GM23248 (cell line): Measurements from ENCODE around the gene SYNGR2. TPM values are rescaled to one million over a fixed set of nuclear protein-coding genes. Genes with fewer than 3 reads are reported as not detected.

Source experiments
- DNase-seq: peaks from one replicate; pipeline ENCODE4 v3.0.0-alpha.2; 2015
- H2AFZ ChIP-seq: fragments of 200-600 bp; sonication (generic); 2 replicates; pipeline ENCODE4 v1.6.1; 2016; ENCODE audit warnings: antibody characterized with exemption
- H3F3A ChIP-seq: fragments of 200-600 bp; sonication (generic); 2 replicates; pipeline ENCODE4 v1.6.1; 2016; ENCODE audit warnings: mild to moderate bottlenecking, antibody characterized with exemption, mixed run types; ENCODE audit not compliant: insufficient read depth
- H3K27ac ChIP-seq: fragments of 200-600 bp; sonication (generic); 2 replicates; pipeline ENCODE4 v1.5.1; 2016; ENCODE audit warnings: mild to moderate bottlenecking
- H3K27me3 ChIP-seq: fragments of 200-600 bp; sonication (generic); replicated peaks from 2 replicates; pipeline ENCODE4 v1.6.1; 2016; ENCODE audit warnings: mild to moderate bottlenecking; ENCODE audit not compliant: insufficient read depth
- H3K36me3 ChIP-seq: fragments of 200-600 bp; sonication (generic); 2 replicates; pipeline ENCODE4 v1.6.1; 2016; ENCODE audit warnings: low read depth, mild to moderate bottlenecking
- H3K4me1 ChIP-seq: fragments of 200-600 bp; sonication (generic); 2 replicates; pipeline ENCODE4 v1.6.1; 2016; ENCODE audit warnings: mild to moderate bottlenecking; ENCODE audit not compliant: insufficient read depth
- H3K4me2 ChIP-seq: fragments of 200-600 bp; sonication (generic); one replicate; pipeline ENCODE4 v1.6.1; 2016; ENCODE audit warnings: mild to moderate bottlenecking; ENCODE audit not compliant: unreplicated experiment
- H3K4me3 ChIP-seq: fragments of 200-600 bp; sonication (generic); 2 replicates; pipeline ENCODE4 v1.5.1; 2016; ENCODE audit warnings: mild to moderate bottlenecking
- H3K79me2 ChIP-seq: fragments of 200-600 bp; sonication (generic); 2 replicates; pipeline ENCODE4 v1.6.1; 2016; ENCODE audit warnings: mild to moderate bottlenecking; ENCODE audit not compliant: insufficient read depth
- H3K9ac ChIP-seq: fragments of 200-600 bp; sonication (generic); 2 replicates; pipeline ENCODE4 v1.6.1; 2016; ENCODE audit warnings: mild to moderate bottlenecking
- H3K9me2 ChIP-seq: fragments of 200-600 bp; sonication (generic); 2 replicates; pipeline ENCODE4 v1.6.1; 2016; ENCODE audit warnings: mixed run types, mild to moderate bottlenecking, moderate library complexity; ENCODE audit not compliant: insufficient read depth
- H3K9me3 ChIP-seq: fragments of 200-600 bp; sonication (generic); one replicate; pipeline ENCODE4 v1.6.1; 2017; ENCODE audit warnings: low read depth
- H4K20me1 ChIP-seq: fragments of 200-600 bp; sonication (generic); 2 replicates; pipeline ENCODE4 v1.6.0; 2016; ENCODE audit not compliant: insufficient read depth
- EZH2 ChIP-seq: fragments of 200-600 bp; sonication (generic); IDR thresholded peaks from 2 replicates; pipeline ENCODE4 v1.6.1; 2018; ENCODE audit warnings: antibody characterized with exemption, mild to moderate bottlenecking; ENCODE audit not compliant: insufficient read depth, poor library complexity, severe bottlenecking
- EZH2phosphoT487 ChIP-seq: fragments of 200-600 bp; sonication (generic); IDR thresholded peaks from 2 replicates; pipeline ENCODE4 v1.6.1; 2018; ENCODE audit warnings: antibody characterized with exemption, moderate library complexity, mild to moderate bottlenecking, low read depth; ENCODE audit not compliant: insufficient read depth
- WGBS, 2 experiments: methylation state at CpG; one replicate each; pipeline ENCODE4 v1.1.6; 2015 to 2017; ENCODE audit warnings: low lambda C conversion rate in 2 of 2, low coverage in 1 of 2; ENCODE audit errors: missing lambda C conversion rate in 2 of 2; 5-methylcytosine and 5-hydroxymethylcytosine counted together
- in situ Hi-C: fragments of 300-500 bp; cut with MboI; formaldehyde crosslinking; loops from 2 replicates; pipeline ENCODE4 v1.15.0; 2020
- polyA plus RNA-seq: library from polyadenylated mRNA; unstranded; fragments of >200 nt; fragmentation: Nextera tagmentation; extraction: Ambion mirVana; gene quantifications from 2 replicates; pipeline ENCODE4 v1.2.1, GENCODE V29; 2016
- total RNA-seq: library from RNA; depleted of rRNA; stranded (reverse); fragments of >200 nt; shearing (Covaris generic); gene quantifications from 2 replicates; pipeline ENCODE4 v1.2.3, GENCODE V29; 2014

The SYNGR2 gene
- total and polyA plus RNA-seq, 2 experiments from 2014 or later = 6.2 to 19.3 TPM

DNA sequence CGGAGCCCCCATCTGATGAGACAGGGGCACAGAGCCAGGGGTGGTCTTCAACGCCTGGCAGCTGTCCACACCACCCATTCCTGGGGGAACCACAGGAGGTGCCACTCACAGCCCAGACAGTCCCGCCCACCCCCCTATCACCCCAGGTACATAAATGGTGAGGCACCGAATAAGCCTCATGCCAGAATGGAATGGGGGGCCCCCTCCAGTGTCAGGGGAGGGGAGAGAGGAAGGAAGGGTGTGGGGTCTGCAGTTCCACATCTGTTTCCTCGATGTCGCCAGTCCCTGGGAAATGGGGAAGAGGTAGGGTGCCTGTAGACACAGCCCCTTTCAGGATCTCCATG, 41.5 kb upstream of the SYNGR2 start:
- Histone ChIP-seq H4K20me1 (no peaks in the 10 kb centered on the region), H3K9ac (no peak overlapping the region), H3K4me3 (no peak overlapping the region), H3F3A (no peaks in the 10 kb centered on the region; the same call in 1 of the 2 replicates), H2AFZ (no peak overlapping the region), H3K9me2 (no peaks in the 10 kb centered on the region), H3K9me3 (no peaks in the 10 kb centered on the region), H3K27ac (no peak overlapping the region), H3K79me2 (no peaks in the 10 kb centered on the region), H3K27me3 (peaks cover 25% of the 10 kb centered on the region), H3K36me3 (no peaks in the 10 kb centered on the region), H3K4me1 (0 out of 2 replicates have a peak, but pooled peaks cover 3% of the 10 kb centered on the region), H3K4me2 (no peak overlapping the region)
- in situ Hi-C loops = no loop called here
- no peak for DNase-seq
- TF ChIP-seq EZH2phosphoT487 = no peak
- no peak for TF ChIP-seq EZH2
- WGBS, 2 experiments = 75 to 88% methylated on average over 4 to 6 of the region's 6 CpGs

DNA sequence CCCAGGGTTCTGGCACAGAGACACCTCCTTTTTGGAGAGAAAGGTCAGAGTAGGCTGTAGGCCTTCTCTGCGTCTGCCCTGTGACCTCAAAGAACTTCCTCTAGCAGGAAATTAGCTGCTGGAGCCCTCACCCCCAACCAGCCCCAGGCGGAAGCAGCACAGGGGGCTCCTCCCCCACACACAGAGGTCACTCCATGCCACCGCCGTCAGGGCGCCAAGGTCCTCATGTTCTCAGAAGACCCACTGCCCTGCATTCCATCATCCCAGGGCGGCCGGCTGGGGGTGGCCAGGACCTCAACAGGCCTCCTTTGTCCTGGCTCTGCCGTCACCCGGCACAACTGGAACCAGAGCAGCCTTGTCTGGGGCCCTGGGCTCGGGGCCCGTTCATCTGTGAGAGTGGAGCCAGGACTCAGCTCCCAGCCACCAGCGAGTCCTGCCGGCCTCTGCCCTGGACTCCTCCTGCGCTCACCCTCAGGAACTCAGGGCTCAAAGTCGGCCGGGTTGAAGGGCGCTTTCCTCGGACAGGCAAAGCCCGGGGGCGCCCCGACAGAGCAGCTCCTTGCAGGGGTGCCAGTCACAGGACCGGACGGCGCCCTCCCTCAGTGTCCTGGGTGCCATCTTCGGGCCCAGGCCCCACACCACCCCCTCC, 41.0 kb upstream of the SYNGR2 start:
- H3K9me2 ChIP-seq = no peaks in the 10 kb centered on the region
- H2AFZ ChIP-seq = no peak overlapping the region
- 38 to 45% methylated on average over 20 to 25 of the region's 25 CpGs for WGBS, 2 experiments
- no peaks in the 10 kb centered on the region for H3K79me2 ChIP-seq
- DNase-seq = no peak
- no peak overlapping the region for H3K27ac ChIP-seq
- TF ChIP-seq EZH2 (no peak), EZH2phosphoT487 (no peak)
- no peak overlapping the region for H3K4me3 ChIP-seq
- H4K20me1 ChIP-seq = no peaks in the 10 kb centered on the region
- no peaks in the 10 kb centered on the region for H3K9me3 ChIP-seq
- in situ Hi-C loops = no loop called here
- H3F3A ChIP-seq = no peaks in the 10 kb centered on the region; the same call in 1 of the 2 replicates
- H3K4me1 ChIP-seq = 0 out of 2 replicates have a peak, but pooled peaks cover 3% of the 10 kb centered on the region
- no peak overlapping the region for H3K4me2 ChIP-seq
- H3K36me3 ChIP-seq = no peaks in the 10 kb centered on the region
- H3K9ac ChIP-seq = no peak overlapping the region
- peaks cover 29% of the 10 kb centered on the region for H3K27me3 ChIP-seq

DNA sequence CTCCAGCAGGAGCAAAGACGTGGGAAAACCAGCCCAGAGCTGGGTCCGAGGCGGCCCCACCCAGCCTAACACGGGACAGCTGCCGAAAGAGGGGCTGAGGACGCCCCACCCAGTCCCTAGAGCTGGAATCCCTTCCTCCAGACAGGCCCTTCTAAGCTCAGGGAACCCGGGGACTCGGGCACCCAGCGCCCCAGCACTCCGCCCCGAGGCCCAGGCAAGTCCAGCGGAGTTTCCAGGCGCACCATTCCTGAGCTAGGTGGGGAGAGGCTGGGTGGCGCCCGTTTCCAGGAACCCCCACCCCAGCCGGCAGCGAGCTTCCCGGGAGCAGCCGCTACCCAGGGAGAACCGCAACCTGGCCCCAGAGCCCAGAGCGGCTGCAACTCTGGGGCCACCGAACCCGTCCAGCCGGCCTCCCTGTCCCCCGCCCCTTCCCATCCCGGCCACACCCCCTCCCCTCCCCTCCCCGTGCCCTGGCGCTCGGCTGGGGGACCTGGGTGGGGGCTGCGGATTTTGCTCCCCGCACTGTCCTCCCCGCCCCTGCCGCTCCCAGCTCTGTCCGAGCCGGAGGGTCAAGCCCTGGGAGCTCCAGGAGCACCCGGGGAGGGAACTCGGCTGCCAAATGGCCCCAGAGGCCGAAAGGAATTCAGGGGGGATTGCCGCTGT, 40.4 kb upstream of the SYNGR2 start:
- in situ Hi-C loops = no loop called here
- Histone ChIP-seq H4K20me1 (no peaks in the 10 kb centered on the region), H3K4me3 (peak overlapping the region; percentile 58), H3K27ac (no peak overlapping the region), H2AFZ (no peak overlapping the region), H3K79me2 (no peaks in the 10 kb centered on the region), H3F3A (no peaks in the 10 kb centered on the region; the same call in 1 of the 2 replicates), H3K4me2 (peak overlapping the region; percentile 70), H3K9me3 (no peaks in the 10 kb centered on the region), H3K36me3 (no peaks in the 10 kb centered on the region), H3K9ac (no peak overlapping the region), H3K4me1 (0 out of 2 replicates have a peak, but pooled peaks cover 3% of the 10 kb centered on the region), H3K27me3 (peaks cover 35% of the 10 kb centered on the region), H3K9me2 (no peaks in the 10 kb centered on the region)
- WGBS, 2 experiments = 3 to 4% methylated on average over 22 to 30 of the region's 39 CpGs
- DNase-seq = no peak
- TF ChIP-seq EZH2 (peak; percentile 74), EZH2phosphoT487 (no peak)

DNA sequence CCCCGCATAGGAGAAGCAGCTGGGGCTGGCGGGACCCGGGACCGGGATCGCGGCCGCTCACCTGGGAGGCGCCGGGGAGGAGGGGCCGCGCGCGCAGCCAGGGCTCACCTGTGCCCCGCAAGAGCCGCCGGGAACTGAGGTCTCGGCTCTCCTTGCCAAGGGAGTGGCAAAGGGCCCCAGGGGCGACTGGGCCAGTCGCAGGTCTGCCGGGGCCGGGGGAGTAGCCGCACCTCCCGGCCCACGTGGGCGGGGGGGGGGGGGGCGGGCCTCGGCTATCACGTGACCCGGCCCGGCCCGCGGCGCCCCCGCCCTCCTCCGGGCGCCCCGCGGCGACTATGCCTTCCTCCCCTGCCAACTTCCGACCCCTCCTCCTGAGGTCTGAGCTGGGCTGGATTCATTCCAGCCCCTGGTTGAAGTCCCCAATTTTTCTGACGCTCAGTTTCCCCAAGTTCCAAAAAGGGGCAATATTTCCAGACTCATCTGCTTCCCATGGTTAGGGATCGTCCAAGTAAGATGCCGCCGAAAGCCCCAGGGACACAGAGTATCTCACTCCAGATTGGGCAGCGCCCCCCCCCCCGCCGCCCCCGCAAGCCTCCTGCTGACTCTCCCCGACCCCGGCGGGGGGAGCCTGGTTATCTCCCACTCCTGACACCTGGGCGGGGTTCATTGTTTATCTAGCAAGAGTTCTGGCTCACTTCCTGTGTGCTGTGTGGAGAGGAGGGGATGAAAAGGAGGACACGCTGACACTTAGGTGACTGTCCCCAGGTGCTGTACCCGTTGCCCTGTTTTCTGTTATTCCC, 39.6 kb upstream of the SYNGR2 start, which contains the start of gene TMC6:
TSS of gene TMC6 (minus strand) at position 205 of the 800 bp plus-strand sequence. CDS start 1,923 bp downstream, outside the sequence.
- no peak within 1 kb of the TSS for H3K27ac ChIP-seq
- 9 to 11% methylated on average over 24 to 41 of the region's 54 CpGs for WGBS, 2 experiments
- H4K20me1 ChIP-seq = no peaks in the 10 kb centered on the region
- H3K9ac ChIP-seq = no peak within 1 kb of the TSS
- in situ Hi-C loops = no loop called here
- no peak for DNase-seq
- H3K4me1 ChIP-seq = 0 out of 2 replicates have a peak, but pooled peaks cover 3% of the 10 kb centered on the region
- peak within 1 kb of the TSS; percentile 70 for H3K4me2 ChIP-seq
- TF ChIP-seq EZH2phosphoT487 = no peak
- peak; percentile 33 for TF ChIP-seq EZH2
- H3K9me3 ChIP-seq = no peaks in the 10 kb centered on the region
- peak within 1 kb of the TSS; percentile 58 for H3K4me3 ChIP-seq
- no peaks in the 10 kb centered on the region for H3K36me3 ChIP-seq
- no peaks in the 10 kb centered on the region for H3K79me2 ChIP-seq
- H3F3A ChIP-seq = no peaks in the 10 kb centered on the region; the same call in 1 of the 2 replicates
- no peaks in the 10 kb centered on the region for H3K9me2 ChIP-seq
- H3K27me3 ChIP-seq = peaks cover 37% of the 10 kb centered on the region
- no peak within 1 kb of the TSS for H2AFZ ChIP-seq
